PFSK-1 (cell line): ENCODE results near the gene DMBX1.

Experiments
- FOXP2 ChIP-seq: optimal IDR thresholded peaks from 2 replicates; pipeline ENCODE3; 2011; ENCODE audit warnings: borderline replicate concordance, control low read depth, inconsistent platforms; ENCODE audit not compliant: insufficient read depth; ENCODE audit errors: extremely low read length, extremely low read depth
- POLR2AphosphoS5 ChIP-seq: IDR thresholded peaks from 2 replicates; pipeline ENCODE4 v1.6.1; 2012; ENCODE audit warnings: low read depth, mild to moderate bottlenecking, control low read depth, low read length, moderate library complexity
- REST ChIP-seq, 2 experiments: IDR thresholded peaks; 2 replicates each; pipeline versions ENCODE4 v1.6.1 to v1.8.0; 2011 to 2012; ENCODE audit warnings: low read depth in 2 of 2, low read length in 2 of 2, control low read depth in 1 of 2, inconsistent platforms in 1 of 2, mild to moderate bottlenecking in 1 of 2, moderate library complexity in 1 of 2; ENCODE audit not compliant: insufficient read depth in 1 of 2
- SIN3A ChIP-seq: IDR thresholded peaks from 2 replicates; pipeline ENCODE4 v1.6.1; 2012; ENCODE audit warnings: mild to moderate bottlenecking, low read length, moderate library complexity, borderline replicate concordance; ENCODE audit not compliant: insufficient read depth
- TAF1 ChIP-seq: IDR thresholded peaks from 2 replicates; pipeline ENCODE4 v1.6.1; 2012; ENCODE audit warnings: low read length, control low read depth, borderline replicate concordance; ENCODE audit not compliant: insufficient read depth

DMBX1 gene

GRCh38 chr1:46481961-46482360 lies 7.7 kb upstream of the DMBX1 start:
- TF ChIP-seq POLR2AphosphoS5 (no peak), SIN3A (no peak), FOXP2 (no peak), TAF1 (no peak), REST (IDR thresholded peaks at IDR 0.05; ENCODE audit: insufficient read depth in 1 of 2, low read depth in 2 of 2, low read length in 2 of 2) (no peak)

- TF ChIP-seq SIN3A (no peak), TAF1 (no peak), POLR2AphosphoS5 (no peak), FOXP2 (no peak), REST (IDR thresholded peaks at IDR 0.05; ENCODE audit: insufficient read depth in 1 of 2, low read depth in 2 of 2, low read length in 2 of 2) (no peak)
These were observed 6.0 kb upstream of the DMBX1 start for GRCh38 chr1:46483589-46483988.

GRCh38 chr1:46484783-46485490 lies 4.7 kb upstream of the DMBX1 start:
- no peak for TF ChIP-seq REST (IDR thresholded peaks at IDR 0.05; ENCODE audit: insufficient read depth in 1 of 2, low read depth in 2 of 2, low read length in 2 of 2)
- TF ChIP-seq FOXP2, result no peak
- no peak for TF ChIP-seq TAF1
- TF ChIP-seq SIN3A, result no peak
- no peak for TF ChIP-seq POLR2AphosphoS5

GRCh38 chr1:46485564-46486431 lies 3.8 kb upstream of the DMBX1 start:
- TF ChIP-seq FOXP2 (no peak), SIN3A (no peak)

- TF ChIP-seq REST (IDR thresholded peaks at IDR 0.05; ENCODE audit: insufficient read depth in 1 of 2, low read depth in 2 of 2, low read length in 2 of 2) (no peak), SIN3A (no peak), POLR2AphosphoS5 (no peak), FOXP2 (no peak), TAF1 (no peak)
These were observed 3.1 kb upstream of the DMBX1 start for GRCh38 chr1:46486432-46487015.
